HCT116 (cell line): ENCODE data around the gene RIN3. TPM values are rescaled to one million over a fixed set of nuclear protein-coding genes. Genes with fewer than 3 reads are reported as not detected.

Experiments
- ATAC-seq: fragments of 200-7000 bp; cut with Tn5 transposase; 2 replicates; pipeline ENCODE4 v1.9.1; 2020; ENCODE audit warnings: mild to moderate bottlenecking, moderate library complexity
- BruUV-seq: library from RNA; stranded (reverse); fragments of 400-500 nt; replicated peaks from 2 replicates; lab custom pipeline; 2021; lab: Mats Ljungman, UMichigan
- CTCF ChIA-PET: fragments of 300-600 bp; sonication (Branson Sonifier 250); formaldehyde crosslinking; loops from one replicate; lab custom pipeline; 2021; ENCODE audit warnings: antibody characterized with exemption; lab: Charles Lee
- POLR2A ChIA-PET: fragments of 300-600, 350-600 bp; sonication (Branson Sonifier 250); formaldehyde crosslinking; loops from one replicate; lab custom pipeline; 2021; ENCODE audit warnings: antibody characterized with exemption; lab: Charles Lee
- RAD21 ChIA-PET, 2 experiments: fragments of 300-600 bp; sonication (Branson Sonifier 250); formaldehyde crosslinking; loops; one replicate each; lab custom pipeline; 2023; ENCODE audit warnings: low total read pairs in 2 of 2; ENCODE audit not compliant: uncharacterized antibody in 2 of 2, unreplicated experiment in 2 of 2, low non-redundant PET in 1 of 2; lab: Charles Lee
- DNase-seq: peaks from one replicate; pipeline ENCODE4 v3.0.0-alpha.2; 2010; ENCODE audit warnings: low read depth, low spot score
- H2AFZ ChIP-seq: fragments of 200-600 bp; shearing (Covaris generic), sonication (generic); 2 replicates; pipeline ENCODE4 v1.6.1; 2017; ENCODE audit warnings: low read depth, mixed run types, mixed read lengths, antibody characterized with exemption, low read length; ENCODE audit not compliant: poor library complexity, severe bottlenecking
- H3K27ac ChIP-seq: 2 replicates; pipeline ENCODE4 v1.5.1; 2012; ENCODE audit warnings: low read depth, low read length
- H3K27me3 ChIP-seq: fragments of 200-600 bp; sonication (generic); 2 replicates; pipeline ENCODE4 v1.6.1; 2016; ENCODE audit warnings: mixed run types, low read length, mixed read lengths; ENCODE audit not compliant: insufficient read depth
- H3K36me3 ChIP-seq, 2 experiments: fragments of 200-500 bp in 1 of 2; fragments of 200-600 bp in 1 of 2; sonication (Bioruptor generic) in 1 of 2; sonication (generic) in 1 of 2; 2 replicates each; pipeline versions ENCODE4 v1.5.1 to v1.6.1; 2014 to 2016; ENCODE audit warnings: low read length in 2 of 2, inconsistent platforms in 1 of 2, mixed read lengths in 1 of 2, mixed run types in 1 of 2; ENCODE audit not compliant: insufficient read depth in 2 of 2, control insufficient read depth in 1 of 2
- H3K4me1 ChIP-seq, 2 experiments: fragments of 200-600 bp in 1 of 2; sonication (generic) in 1 of 2; 2 replicates each; pipeline versions ENCODE4 v1.5.1 to v1.6.1; 2012 to 2017; ENCODE audit warnings: low read length in 2 of 2, inconsistent platforms in 1 of 2, mild to moderate bottlenecking in 1 of 2, mixed read lengths in 1 of 2, mixed run types in 1 of 2, moderate library complexity in 1 of 2; ENCODE audit not compliant: insufficient read depth in 2 of 2, control insufficient read depth in 1 of 2
- H3K4me2 ChIP-seq: fragments of 200-600 bp; sonication (generic); 2 replicates; pipeline ENCODE4 v1.6.1; 2017; ENCODE audit warnings: mixed run types, low read length, mixed read lengths
- H3K4me3 ChIP-seq, 2 experiments: fragments of 200-600 bp in 1 of 2; sonication (generic) in 1 of 2; replicated peaks in 1 of 2; 2 replicates each; pipeline ENCODE4 v1.5.1; 2011 to 2016; ENCODE audit warnings: low read length in 2 of 2, control low read depth in 1 of 2, low read depth in 1 of 2, mild to moderate bottlenecking in 1 of 2, mixed read lengths in 1 of 2, mixed run types in 1 of 2
- H3K79me2 ChIP-seq: fragments of 200-600 bp; sonication (generic); 2 replicates; pipeline ENCODE4 v1.6.1; 2017; ENCODE audit warnings: mild to moderate bottlenecking, mixed run types, low read length, moderate library complexity, mixed read lengths; ENCODE audit not compliant: insufficient read depth
- H3K9ac ChIP-seq: fragments of 200-600 bp; sonication (generic); 2 replicates; pipeline ENCODE4 v1.6.1; 2016; ENCODE audit warnings: low read length, mixed read lengths
- H3K9me2 ChIP-seq: fragments of 200-600 bp; sonication (generic), shearing (Covaris generic); 2 replicates; pipeline ENCODE4 v1.6.1; 2017; ENCODE audit warnings: mixed run types, mild to moderate bottlenecking, moderate library complexity; ENCODE audit not compliant: insufficient read depth
- H3K9me3 ChIP-seq, 2 experiments: fragments of 200-500 bp in 1 of 2; fragments of 200-600 bp in 1 of 2; sonication (Bioruptor generic) in 1 of 2; sonication (generic) in 1 of 2; 2 replicates each; pipeline ENCODE4 v1.6.1; 2014 to 2017; ENCODE audit warnings: low read length in 2 of 2, mixed read lengths in 2 of 2, inconsistent platforms in 1 of 2, low read depth in 1 of 2, mild to moderate bottlenecking in 1 of 2, mixed run types in 1 of 2, moderate library complexity in 1 of 2; ENCODE audit not compliant: control insufficient read depth in 1 of 2, insufficient read depth in 1 of 2
- H4K20me1 ChIP-seq: fragments of 200-600 bp; sonication (generic), shearing (Covaris generic); 2 replicates; pipeline ENCODE4 v1.6.1; 2017; ENCODE audit warnings: mixed run types, mild to moderate bottlenecking, moderate library complexity; ENCODE audit not compliant: insufficient read depth
- ATF3 ChIP-seq: IDR thresholded peaks from 2 replicates; pipeline ENCODE4 v1.6.1; 2012
- FOSL1 ChIP-seq: IDR thresholded peaks from 2 replicates; pipeline ENCODE4 v1.6.1; 2012; ENCODE audit warnings: low read depth
- JUND ChIP-seq: IDR thresholded peaks from 2 replicates; pipeline ENCODE4 v1.6.1; 2012
- REST ChIP-seq: IDR thresholded peaks from 2 replicates; pipeline ENCODE4 v1.6.1; 2012; ENCODE audit warnings: low read depth
- ZNF274 ChIP-seq: fragments of 200-500 bp; sonication (Bioruptor generic); IDR thresholded peaks from 2 replicates; pipeline ENCODE4 v1.6.1; 2014; ENCODE audit warnings: mild to moderate bottlenecking, low read depth, low read length, inconsistent platforms
- intact Hi-C: fragments of 100-400 bp; cut with micrococcal nuclease; formaldehyde crosslinking; loops from 2 replicates; pipeline ENCODE4 v1.10.0; 2022
- total RNA-seq: library from RNA; stranded (reverse); gene quantifications from one replicate; pipeline ENCODE4 v1.2.1, GENCODE V29; 2021; ENCODE audit not compliant: unreplicated experiment

The RIN3 gene
- total RNA-seq, 1 experiment from 2014 or later = 22.2 TPM

GRCh38 chr14:92635896-92636295 lies 122.3 kb downstream of the RIN3 start:
- Histone ChIP-seq H3K27ac (no peak overlapping the region), H3K79me2 (no peaks in the 10 kb centered on the region), H3K36me3 (no peaks in the 10 kb centered on the region), H2AFZ (no peak overlapping the region), H3K4me1 (peaks cover 0 to 25% of the 10 kb centered on the region in 2 experiments; a peak in 3 of 4 replicates), H3K27me3 (no peaks in the 10 kb centered on the region), H3K9me3 (no peaks in the 10 kb centered on the region), H3K9ac (no peak overlapping the region), H3K4me2 (no peak overlapping the region), H3K4me3 (no peak overlapping the region), H4K20me1 (no peaks in the 10 kb centered on the region), H3K9me2 (no peaks in the 10 kb centered on the region)
- intact Hi-C loops = no loop called here
- no TSS peak for BruUV-seq
- ChIA-PET POLR2A (no interaction called here), RAD21 (no interaction called here), CTCF (no interaction called here)
- DNase-seq (no peak), ATAC-seq (no peak)
- TF ChIP-seq FOSL1 (no peak), ATF3 (no peak), JUND (no peak)

- Histone ChIP-seq H2AFZ (no peak overlapping the region), H3K27ac (no peak overlapping the region), H3K27me3 (no peaks in the 10 kb centered on the region), H3K36me3 (no peaks in the 10 kb centered on the region), H3K4me2 (no peak overlapping the region), H3K9me3 (no peaks in the 10 kb centered on the region), H4K20me1 (no peaks in the 10 kb centered on the region), H3K4me3 (no peak overlapping the region), H3K4me1 (peaks cover 0 to 25% of the 10 kb centered on the region in 2 experiments; a peak in 3 of 4 replicates), H3K9ac (no peak overlapping the region), H3K9me2 (no peaks in the 10 kb centered on the region), H3K79me2 (no peaks in the 10 kb centered on the region)
- ChIA-PET CTCF (no interaction called here), RAD21 (no interaction called here), POLR2A (no interaction called here)
- DNase-seq (no peak), ATAC-seq (no peak)
- BruUV-seq = no TSS peak
- intact Hi-C loops = no loop called here
- TF ChIP-seq REST (no peak), ZNF274 (no peak)
Observed at GRCh38 chr14:92637228-92637627, 123.6 kb downstream of the RIN3 start.
